NCI-H2107 treated with DMSO at 0.1 percent for 48 hours (cell line): ENCODE measurements around the gene DMD.

Source experiments
- DNase-seq: peaks from one replicate; lab custom pipeline; 2025; ENCODE audit not compliant: unreplicated experiment; lab: John Stamatoyannopoulos, UW

Gene DMD

GRCh38 chrX:32514986-32515385, 696.4 kb downstream of the DMD start:
- no peak for DNase-seq

GRCh38 chrX:32501606-32502005, 709.7 kb downstream of the DMD start:
- no peak for DNase-seq

DNA sequence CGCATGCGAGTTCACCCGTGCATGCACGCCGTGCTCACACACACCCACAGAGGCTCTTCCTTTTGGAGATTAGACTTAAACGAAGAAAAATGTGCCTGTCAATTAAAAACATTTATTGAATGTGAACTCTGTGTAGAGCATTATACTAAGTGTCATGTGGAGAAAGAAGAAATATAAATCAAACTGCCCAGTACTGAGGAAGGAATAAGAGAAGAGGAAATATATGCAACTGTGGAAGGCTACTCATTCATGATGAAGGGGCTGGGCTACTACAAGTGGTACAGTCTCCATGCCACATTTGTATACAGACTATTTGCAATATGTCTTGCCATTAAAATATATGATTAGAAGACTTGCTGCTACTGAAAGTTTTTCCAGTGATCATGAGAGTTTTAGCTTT, 714.7 kb downstream of the DMD start:
- DNase-seq, result no peak

DNA sequence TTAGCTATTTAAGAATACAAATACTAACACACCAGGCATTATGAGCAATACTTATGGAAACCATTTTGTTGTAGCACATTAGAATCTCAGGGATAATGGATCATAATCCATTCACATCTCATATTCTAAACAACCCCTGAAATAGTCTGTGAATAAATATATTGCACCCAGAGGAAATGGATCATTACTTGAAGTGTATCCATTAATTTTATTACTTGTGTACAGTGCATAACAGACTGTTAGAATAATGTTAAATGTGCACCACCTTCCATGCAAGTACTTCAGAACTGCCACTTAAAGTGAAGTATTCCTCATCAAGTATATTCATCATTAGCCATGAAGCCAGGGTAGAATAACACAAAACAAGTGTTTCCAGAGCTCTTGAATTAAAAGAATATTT, 715.5 kb downstream of the DMD start:
- no peak for DNase-seq

- DNase-seq, result no peak
These were observed 722.2 kb downstream of the DMD start for GRCh38 chrX:32489125-32489524.

GRCh38 chrX:32483534-32484136, 727.7 kb downstream of the DMD start:
- no peak for DNase-seq

GRCh38 chrX:32480019-32480418, 731.3 kb downstream of the DMD start:
- no peak for DNase-seq

DNA sequence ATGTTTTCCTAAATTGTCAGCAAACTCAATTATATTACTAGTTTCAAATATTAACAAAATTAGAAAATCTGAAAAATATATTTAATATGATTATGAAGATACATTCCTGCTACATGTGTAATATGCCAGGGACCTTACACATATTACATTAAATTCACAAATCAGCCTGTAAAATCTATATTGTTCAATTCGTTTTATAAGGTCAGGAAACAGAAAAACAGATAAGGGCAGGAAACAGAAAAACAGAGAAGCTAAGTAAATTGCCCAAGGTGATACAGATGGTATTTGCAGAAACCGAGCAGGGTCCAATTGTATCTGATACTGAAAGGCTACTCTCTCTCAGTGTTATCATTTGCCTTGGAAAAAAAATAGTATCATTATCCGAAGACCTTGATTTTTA, 739.0 kb downstream of the DMD start:
- no peak for DNase-seq

DNA sequence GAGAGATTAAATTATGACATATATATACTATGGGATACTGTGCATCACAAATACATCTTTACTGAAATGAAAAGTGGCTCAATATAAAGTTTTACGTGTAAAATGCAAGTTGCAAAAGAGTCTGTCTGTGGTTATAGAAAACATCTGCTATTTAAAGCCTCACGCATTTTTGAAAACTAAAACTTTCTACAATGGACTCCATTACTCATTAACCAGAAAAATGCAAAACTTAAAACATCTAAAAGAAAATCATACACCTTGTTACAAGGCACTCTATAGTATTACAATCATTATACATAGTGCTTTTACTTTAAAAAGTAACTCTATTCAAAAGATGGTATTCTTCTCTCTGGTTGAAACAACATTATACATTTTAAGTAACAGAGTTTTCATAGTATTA, 755.6 kb downstream of the DMD start:
- DNase-seq, result no peak

GRCh38 chrX:32451954-32452695, 759.2 kb downstream of the DMD start:
- no peak for DNase-seq

DNA sequence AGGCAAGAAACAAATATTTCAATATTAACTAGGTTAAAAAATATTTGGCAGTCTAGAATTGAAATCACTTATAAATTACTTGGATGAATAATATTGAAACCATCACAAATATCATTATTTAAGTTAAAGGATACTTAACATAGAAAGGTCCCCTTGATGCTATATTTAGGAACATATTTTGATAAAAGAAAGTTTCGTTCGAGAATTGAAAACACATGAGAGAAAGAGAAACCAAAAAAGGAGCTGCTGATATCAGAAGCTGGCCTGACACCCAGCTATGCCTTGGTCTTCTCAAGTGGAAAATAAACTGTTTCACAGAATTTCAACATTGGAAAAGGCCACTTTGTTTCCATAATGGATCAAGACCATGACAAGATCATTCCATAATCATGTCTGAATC, 762.4 kb downstream of the DMD start:
- no peak for DNase-seq

DNA sequence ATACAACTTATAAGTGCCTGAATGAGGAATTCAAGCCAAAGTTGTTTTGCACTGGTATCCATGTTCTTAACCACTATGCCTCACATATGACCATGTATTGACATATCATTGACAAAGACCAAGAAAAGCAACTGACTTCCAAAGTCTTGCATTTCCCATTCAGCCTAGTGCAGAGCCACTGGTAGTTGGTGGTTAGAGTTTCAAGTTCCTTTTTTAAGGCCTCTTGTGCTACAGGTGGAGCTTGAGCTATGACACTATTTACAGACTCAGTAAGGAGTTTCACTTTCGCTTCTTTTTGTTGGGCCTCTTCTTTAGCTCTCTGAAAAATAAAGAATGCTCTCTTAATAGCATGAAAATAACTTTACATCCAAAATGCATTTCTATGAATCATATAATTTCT, 763.0 kb downstream of the DMD start:
- DNase-seq, result peak; percentile 29

DNA sequence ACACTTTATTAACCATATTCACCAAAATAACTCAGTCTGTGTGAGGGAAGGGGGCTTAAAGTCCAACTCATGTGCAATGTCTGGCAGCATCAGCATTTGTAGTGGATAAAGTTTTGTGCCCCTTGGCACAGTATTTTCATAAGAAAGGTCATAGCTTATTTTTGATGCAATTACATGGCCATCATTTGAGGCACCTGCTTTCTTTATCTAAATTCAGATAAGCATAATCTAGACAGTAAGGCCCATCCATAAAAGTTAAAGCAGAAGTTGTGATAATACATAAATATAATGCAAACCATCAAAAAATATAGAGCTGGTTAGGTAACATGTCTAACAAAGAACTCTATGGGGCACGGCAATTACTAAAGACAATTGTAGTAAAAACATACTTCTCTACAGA, 763.7 kb downstream of the DMD start:
- DNase-seq, result no peak

- DNase-seq, result no peak
These were observed 767.5 kb downstream of the DMD start for GRCh38 chrX:32443841-32444240.

DNA sequence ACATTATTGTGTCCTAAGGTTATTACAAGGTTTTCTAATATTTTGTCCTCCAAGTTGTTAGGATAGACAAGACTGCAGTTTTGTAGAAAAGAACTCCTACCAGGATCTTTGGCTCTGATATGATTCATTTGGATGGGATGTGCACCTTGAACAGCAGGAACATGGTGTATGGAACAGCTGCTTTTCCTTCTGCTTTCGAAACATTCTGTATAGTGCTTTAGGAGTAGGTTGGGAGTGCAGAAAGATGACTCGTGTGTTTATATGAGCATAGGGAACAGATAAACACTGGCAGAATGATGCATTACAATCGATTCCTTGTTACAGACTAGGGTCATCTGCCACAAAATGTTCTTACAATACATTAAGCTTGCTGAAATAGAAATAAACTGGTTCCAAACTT, 790.1 kb downstream of the DMD start:
- no peak for DNase-seq

DNA sequence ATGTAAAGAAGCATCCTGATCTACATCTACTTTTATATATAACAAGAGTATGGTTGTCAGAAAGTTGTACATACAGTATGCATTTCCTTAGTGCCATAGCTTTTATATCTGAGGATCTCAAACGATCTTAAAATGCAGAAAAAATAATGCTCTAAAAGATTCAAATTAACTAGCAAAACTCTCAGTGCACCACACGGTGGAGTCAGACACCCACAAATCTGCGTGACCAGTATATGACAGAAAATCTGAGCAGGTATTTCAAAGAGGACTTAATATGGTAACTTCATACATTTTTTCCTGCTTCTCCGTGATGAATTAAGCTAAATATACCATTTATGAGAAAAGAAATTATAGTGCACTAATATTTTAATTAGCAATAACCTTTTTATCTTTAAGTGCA, 803.0 kb downstream of the DMD start:
- no peak for DNase-seq

DNA sequence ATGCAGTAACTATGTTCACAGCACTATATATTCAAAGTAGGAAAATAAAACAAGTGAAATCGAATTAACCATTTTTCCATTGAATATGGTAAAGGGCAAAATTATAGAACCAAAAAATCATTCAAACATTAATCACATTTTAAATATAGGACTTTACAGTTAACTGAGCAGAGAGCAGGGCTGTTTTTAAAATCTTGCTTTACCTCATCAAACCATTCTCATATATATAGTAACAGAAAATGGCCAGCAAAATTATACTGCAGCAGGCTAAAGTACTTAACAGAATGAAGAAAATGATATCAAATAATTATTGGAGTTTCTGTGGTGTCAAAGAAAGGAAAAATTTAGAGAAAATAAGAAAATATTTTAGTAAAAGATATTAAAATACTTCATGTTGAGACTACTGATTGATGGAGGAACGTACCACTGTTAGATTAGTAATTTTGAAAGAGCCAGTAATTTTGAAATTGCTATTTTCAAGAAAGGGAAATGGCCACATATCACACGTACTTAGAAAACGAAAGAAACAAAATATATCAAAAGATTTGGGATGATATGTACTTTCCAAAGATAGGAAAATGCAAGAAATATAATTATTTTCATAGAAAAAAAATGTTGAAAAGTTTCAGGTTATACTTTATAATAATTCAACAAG, 813.7 kb downstream of the DMD start:
- no peak for DNase-seq

- no peak for DNase-seq
These were observed 815.5 kb downstream of the DMD start for GRCh38 chrX:32395878-32396277.

DNA sequence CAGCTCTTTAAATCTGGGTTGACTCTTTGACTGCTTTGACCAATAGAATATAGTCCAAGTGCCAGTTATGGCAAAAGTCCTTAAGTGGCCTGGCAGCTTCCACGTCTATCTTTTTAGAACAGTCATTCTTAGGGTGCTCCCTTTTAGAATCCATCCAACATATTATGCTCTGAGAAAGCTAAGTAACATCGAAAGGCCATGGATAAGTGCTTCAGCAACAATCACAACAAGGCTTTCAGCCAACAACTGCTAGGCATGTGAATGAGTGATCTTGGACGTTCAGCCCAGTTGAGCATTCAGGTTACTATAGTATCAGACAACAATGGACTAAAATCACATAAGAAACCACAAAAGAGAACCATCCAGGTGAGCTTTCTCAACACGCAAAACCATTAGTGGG, 818.7 kb downstream of the DMD start:
- DNase-seq, result no peak

DNA sequence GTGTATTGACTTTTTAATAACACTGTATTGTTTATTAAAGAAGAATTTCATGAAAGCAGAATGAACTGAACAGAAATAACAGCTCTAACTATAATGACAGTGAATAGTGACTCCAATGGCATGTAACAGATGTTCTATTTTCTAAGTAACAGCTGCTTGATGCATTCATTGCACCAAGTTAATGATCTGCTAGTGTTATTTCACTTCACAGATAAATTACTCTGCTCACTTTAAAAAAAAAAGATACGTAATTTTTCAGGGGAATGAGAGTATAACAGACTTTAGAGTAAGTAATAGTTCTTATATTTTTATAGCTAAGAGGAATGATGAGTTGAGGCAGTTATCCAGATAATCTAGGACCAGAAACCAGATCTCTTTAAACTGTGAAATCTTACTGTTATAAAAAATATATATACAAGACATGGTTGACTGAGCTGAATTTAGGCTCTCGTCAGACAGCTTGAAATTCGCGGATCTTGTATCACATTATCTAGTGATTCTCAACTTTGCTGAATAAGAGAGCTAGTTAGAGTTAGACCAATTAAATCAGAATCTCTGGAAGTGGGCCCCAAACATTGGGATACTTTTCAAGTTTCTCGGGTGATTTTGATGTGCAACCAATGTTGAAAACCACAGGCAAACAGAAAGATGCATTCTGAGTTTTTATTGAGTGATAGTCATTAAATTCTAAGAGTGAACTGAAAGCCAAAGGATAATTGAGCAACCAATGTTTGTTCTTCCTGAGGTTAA, 840.7 kb downstream of the DMD start:
- no peak for DNase-seq

- no peak for DNase-seq
These were observed 917.2 kb downstream of the DMD start for GRCh38 chrX:32293962-32294700.
